Transverse colon (tissue), 4 donors: ENCODE measurements around the gene MPPED1. TPM values are rescaled to one million over a fixed set of nuclear protein-coding genes. Genes with fewer than 3 reads are reported as not detected.

ENCODE experiments used
- DNase-seq: peaks from one replicate; pipeline ENCODE4 v3.0.0-alpha.2; 2019
- H3K27ac ChIP-seq, 4 donors: fragments of 200-600 bp; sonication (generic); 2 replicates each; pipeline ENCODE4 v1.5.1; 2016 to 2018; ENCODE audit warnings: inconsistent platforms in 4 of 4
- H3K27me3 ChIP-seq: fragments of 200-600 bp; sonication (generic); 2 replicates; pipeline ENCODE4 v1.5.1; 2017; ENCODE audit warnings: inconsistent platforms
- H3K36me3 ChIP-seq, 4 donors: fragments of 200-600 bp; sonication (generic); 2 replicates each; pipeline ENCODE4 v1.5.1; 2017 to 2019; ENCODE audit warnings: inconsistent platforms in 4 of 4
- H3K4me1 ChIP-seq, 4 donors: fragments of 200-600 bp; sonication (generic); 2 replicates each; pipeline ENCODE4 v1.5.1; 2017 to 2020; ENCODE audit warnings: inconsistent platforms in 4 of 4
- H3K4me3 ChIP-seq, 4 donors: fragments of 200-600 bp; sonication (generic); 1 replicate in 1 of 4; 2 replicates in 3 of 4; pipeline versions ENCODE4 v1.5.1 to v1.6.1; 2017 to 2019; ENCODE audit warnings: inconsistent platforms in 4 of 4
- H3K9me3 ChIP-seq, 2 donors: fragments of 200-600 bp; sonication (generic); 2 replicates each; pipeline ENCODE4 v1.5.1; 2017 to 2019; ENCODE audit warnings: inconsistent platforms in 2 of 2
- CTCF ChIP-seq, 5 experiments: fragments of 200-600 bp in 3 of 5; fragments of 450-650 bp in 2 of 5; sonication (generic) in 3 of 5; IDR thresholded peaks; 1 replicate in 2 of 5; 2 replicates in 3 of 5; pipeline ENCODE4 v1.5.1; 2016 to 2017; ENCODE audit warnings: antibody characterized with exemption in 5 of 5, inconsistent platforms in 3 of 5, mild to moderate bottlenecking in 2 of 5, moderate library complexity in 1 of 5
- EP300 ChIP-seq: sonication (generic); formaldehyde crosslinking; IDR thresholded peaks from one replicate; pipeline ENCODE4 v1.6.1; 2017; ENCODE audit warnings: antibody characterized with exemption, low read depth
- POLR2A ChIP-seq: fragments of 450-650 bp; IDR thresholded peaks from one replicate; pipeline ENCODE4 v1.6.1; 2016; ENCODE audit warnings: antibody characterized with exemption, mild to moderate bottlenecking, moderate library complexity
- POLR2AphosphoS5 ChIP-seq, 3 donors: sonication (generic); formaldehyde crosslinking; IDR thresholded peaks; one replicate each; pipeline ENCODE4 v1.6.1; 2016; ENCODE audit warnings: antibody characterized with exemption in 3 of 3
- WGBS, 2 donors: methylation state at CpG; one replicate each; pipeline ENCODE4 v1.1.5; 2018; ENCODE audit warnings: low coverage in 1 of 2; 5-methylcytosine and 5-hydroxymethylcytosine counted together
- in situ Hi-C, 4 donors: fragments of 200-750 bp; cut with MboI; loops; one replicate each; pipeline versions ENCODE4 v1.15.0 to v1.15.1; 2017; ENCODE audit warnings: low sequenced_read_pairs in 3 of 4, low pct_ligation_motif_present in 1 of 4, low pct_unique_long_range_greater_than_20kb in 1 of 4
- intact Hi-C: fragments of 100-400 bp; cut with DNase I; formaldehyde crosslinking; loops from one replicate; pipeline ENCODE4 v1.15.1; 2023; ENCODE audit warnings: low total_unique reads
- total RNA-seq, 4 donors: library from RNA; depleted of rRNA; stranded (reverse); fragments of >200 nt; gene quantifications; one replicate each; pipeline ENCODE4 v1.1.0, GENCODE V29; 2016

The MPPED1 gene
- total RNA-seq, 4 donors from 2014 or later: not detected

GRCh38 chr22:43543522-43544288 lies 131.9 kb downstream of the MPPED1 start:
- intact Hi-C loops (no loop called here), in situ Hi-C loops (no loop called here)
- Histone ChIP-seq H3K4me3 (no peak overlapping the region), H3K27me3 (no peaks in the 10 kb centered on the region), H3K36me3 (no peaks in the 10 kb centered on the region), H3K4me1 (no peaks in the 10 kb centered on the region), H3K27ac (no peak overlapping the region), H3K9me3 (no peaks in the 10 kb centered on the region)
- no peak for TF ChIP-seq CTCF (IDR thresholded peaks at IDR 0.05)
- TF ChIP-seq EP300: no peak
- TF ChIP-seq POLR2A: no peak
- no peak for TF ChIP-seq POLR2AphosphoS5 (IDR thresholded peaks at IDR 0.05)
- WGBS, 2 donors: 0 to 85% methylated on average over 1 to 12 of the region's 12 CpGs
- no peak for DNase-seq

- no peaks in the 10 kb centered on the region for H3K4me1 ChIP-seq
- H3K27me3 ChIP-seq: no peaks in the 10 kb centered on the region
- no peaks in the 10 kb centered on the region for H3K9me3 ChIP-seq
- H3K4me3 ChIP-seq: no peak overlapping the region
- WGBS, 2 donors: 83% methylated on average over 4 of the region's 4 CpGs; no CpG with 5 or more reads in 1 of the 2 donors
- in situ Hi-C loops (no loop called here), intact Hi-C loops (no loop called here)
- H3K27ac ChIP-seq: no peak overlapping the region
- no peaks in the 10 kb centered on the region for H3K36me3 ChIP-seq
- no peak for DNase-seq
- TF ChIP-seq EP300: no peak
- no peak for TF ChIP-seq POLR2AphosphoS5 (IDR thresholded peaks at IDR 0.05)
- no peak for TF ChIP-seq POLR2A
- no peak for TF ChIP-seq CTCF (IDR thresholded peaks at IDR 0.05)
Observed at GRCh38 chr22:43544289-43544673, 132.5 kb downstream of the MPPED1 start.

- H3K4me3 ChIP-seq: no peak overlapping the region
- H3K9me3 ChIP-seq: no peaks in the 10 kb centered on the region
- 78 to 97% methylated on average over 3 to 5 of the region's 5 CpGs for WGBS, 2 donors
- in situ Hi-C loops: no loop called here
- intact Hi-C loops: no loop called here
- TF ChIP-seq POLR2AphosphoS5 (IDR thresholded peaks at IDR 0.05) (no peak), POLR2A (no peak), CTCF (IDR thresholded peaks at IDR 0.05) (no peak), EP300 (no peak)
- H3K27ac ChIP-seq: no peak overlapping the region
- no peaks in the 10 kb centered on the region for H3K36me3 ChIP-seq
- no peaks in the 10 kb centered on the region for H3K27me3 ChIP-seq
- DNase-seq: no peak
- no peaks in the 10 kb centered on the region for H3K4me1 ChIP-seq
Observed at GRCh38 chr22:43546186-43546585, 134.4 kb downstream of the MPPED1 start.

GRCh38 chr22:43550024-43550620 lies 138.3 kb downstream of the MPPED1 start:
- no peak for DNase-seq
- Histone ChIP-seq H3K36me3 (no peaks in the 10 kb centered on the region), H3K27ac (no peak overlapping the region), H3K4me3 (no peak overlapping the region), H3K27me3 (no peaks in the 10 kb centered on the region), H3K4me1 (no peaks in the 10 kb centered on the region), H3K9me3 (no peaks in the 10 kb centered on the region)
- in situ Hi-C loops: no loop called here
- TF ChIP-seq POLR2A (no peak), CTCF (IDR thresholded peaks at IDR 0.05) (no peak), POLR2AphosphoS5 (IDR thresholded peaks at IDR 0.05) (no peak), EP300 (no peak)
- intact Hi-C loops: no loop called here
- 43 to 63% methylated on average over 2 to 14 of the region's 14 CpGs for WGBS, 2 donors
